KMS-11 (cell line): ENCODE data around the gene GAD1.

Source experiments
- H2AFZ ChIP-seq: fragments of 200-600 bp; sonication (generic); 2 replicates; pipeline ENCODE4 v1.6.1; 2016; ENCODE audit warnings: antibody characterized with exemption, mixed run types, low read depth
- H3K27ac ChIP-seq: fragments of 200-600 bp; sonication (generic); 2 replicates; pipeline ENCODE4 v1.6.1; 2016; ENCODE audit warnings: mild to moderate bottlenecking, mixed run types
- H3K27me3 ChIP-seq: fragments of 200-600 bp; sonication (generic); 2 replicates; pipeline ENCODE4 v1.6.1; 2017; ENCODE audit warnings: mild to moderate bottlenecking, low read depth, mixed run types, moderate library complexity; ENCODE audit not compliant: insufficient read depth
- H3K36me3 ChIP-seq: fragments of 200-600 bp; sonication (generic); 2 replicates; pipeline ENCODE4 v1.6.1; 2017; ENCODE audit warnings: mild to moderate bottlenecking, mixed run types; ENCODE audit not compliant: insufficient read depth
- H3K4me1 ChIP-seq: fragments of 200-600 bp; sonication (generic); 2 replicates; pipeline ENCODE4 v1.6.1; 2016; ENCODE audit warnings: mild to moderate bottlenecking, low read depth, mixed run types; ENCODE audit not compliant: poor library complexity, severe bottlenecking
- H3K4me2 ChIP-seq: fragments of 200-600 bp; sonication (generic); 2 replicates; pipeline ENCODE4 v1.7.0; 2016; ENCODE audit warnings: mild to moderate bottlenecking, mixed run types
- H3K4me3 ChIP-seq: fragments of 200-600 bp; sonication (generic); IDR thresholded peaks from 2 replicates; pipeline ENCODE4 v1.6.1; 2017; ENCODE audit warnings: low read depth, low read length, mixed read lengths; ENCODE audit not compliant: insufficient read depth
- H3K79me2 ChIP-seq: fragments of 200-600 bp; sonication (generic); 2 replicates; pipeline ENCODE4 v1.6.1; 2016; ENCODE audit warnings: low read depth, mixed run types; ENCODE audit not compliant: insufficient read depth
- H3K9ac ChIP-seq: fragments of 200-600 bp; sonication (generic); 2 replicates; pipeline ENCODE4 v1.6.1; 2016; ENCODE audit warnings: mild to moderate bottlenecking, mixed run types
- H4K20me1 ChIP-seq: fragments of 200-600 bp; sonication (generic); 2 replicates; pipeline ENCODE4 v1.6.1; 2016; ENCODE audit warnings: mild to moderate bottlenecking, mixed run types; ENCODE audit not compliant: insufficient read depth
- CTCF ChIP-seq: fragments of 200-600 bp; sonication (generic); conservative IDR thresholded peaks from 2 replicates; pipeline ENCODE4 v1.6.1; 2017; ENCODE audit warnings: low read depth, mild to moderate bottlenecking, antibody characterized with exemption, low read length, moderate library complexity, mixed read lengths

Gene GAD1

GRCh38 chr2:170887496-170887895, 70.8 kb downstream of the GAD1 start:
- H4K20me1 ChIP-seq = no peaks in the 10 kb centered on the region
- H3K4me2 ChIP-seq = no peak overlapping the region
- H2AFZ ChIP-seq = no peak overlapping the region
- no peak overlapping the region for H3K9ac ChIP-seq
- H3K4me3 ChIP-seq = no peak overlapping the region
- no peaks in the 10 kb centered on the region for H3K36me3 ChIP-seq
- H3K79me2 ChIP-seq = no peaks in the 10 kb centered on the region
- no peaks in the 10 kb centered on the region for H3K27me3 ChIP-seq
- no peak for TF ChIP-seq CTCF
- no peak overlapping the region for H3K27ac ChIP-seq
- no peaks in the 10 kb centered on the region for H3K4me1 ChIP-seq

GRCh38 chr2:170887896-170888295, 71.2 kb downstream of the GAD1 start:
- Histone ChIP-seq H3K4me3 (no peak overlapping the region), H2AFZ (no peak overlapping the region), H4K20me1 (no peaks in the 10 kb centered on the region), H3K4me1 (no peaks in the 10 kb centered on the region), H3K79me2 (no peaks in the 10 kb centered on the region), H3K9ac (no peak overlapping the region), H3K27me3 (no peaks in the 10 kb centered on the region), H3K4me2 (no peak overlapping the region), H3K36me3 (no peaks in the 10 kb centered on the region), H3K27ac (no peak overlapping the region)
- TF ChIP-seq CTCF = no peak

GRCh38 chr2:170891893-170892292, 75.2 kb downstream of the GAD1 start:
- no peaks in the 10 kb centered on the region for H3K4me1 ChIP-seq
- no peaks in the 10 kb centered on the region for H3K36me3 ChIP-seq
- H4K20me1 ChIP-seq = no peaks in the 10 kb centered on the region
- no peak overlapping the region for H3K9ac ChIP-seq
- H3K4me2 ChIP-seq = no peak overlapping the region
- H3K27ac ChIP-seq = no peak overlapping the region
- H3K4me3 ChIP-seq = no peak overlapping the region
- H2AFZ ChIP-seq = no peak overlapping the region
- no peaks in the 10 kb centered on the region for H3K27me3 ChIP-seq
- no peak for TF ChIP-seq CTCF
- H3K79me2 ChIP-seq = no peaks in the 10 kb centered on the region

GRCh38 chr2:170892391-170892951, 75.8 kb downstream of the GAD1 start:
- Histone ChIP-seq H3K36me3 (no peaks in the 10 kb centered on the region), H3K27me3 (no peaks in the 10 kb centered on the region), H4K20me1 (no peaks in the 10 kb centered on the region), H3K4me1 (no peaks in the 10 kb centered on the region), H3K27ac (no peak overlapping the region), H3K4me3 (no peak overlapping the region), H3K9ac (no peak overlapping the region), H3K79me2 (no peaks in the 10 kb centered on the region), H2AFZ (no peak overlapping the region), H3K4me2 (no peak overlapping the region)
- TF ChIP-seq CTCF = no peak
